KOPT-K1 (cell line): ENCODE measurements around the gene LRFN2.

Source experiments
- H3K27ac ChIP-seq: fragments of 200-600 bp; sonication (generic); 2 replicates; pipeline ENCODE4 v1.5.1; 2016; ENCODE audit warnings: antibody characterized with exemption, mild to moderate bottlenecking, low read depth, low read length; ENCODE audit not compliant: poor library complexity, severe bottlenecking
- H3K36me3 ChIP-seq: fragments of 200-600 bp; sonication (generic); 2 replicates; pipeline ENCODE4 v1.5.1; 2017; ENCODE audit warnings: antibody characterized with exemption, mild to moderate bottlenecking, low read length, moderate library complexity; ENCODE audit not compliant: insufficient read depth
- H3K9me3 ChIP-seq: fragments of 200-600 bp; sonication (generic); 2 replicates; pipeline ENCODE4 v1.5.1; 2017; ENCODE audit warnings: antibody characterized with exemption, low read length, mild to moderate bottlenecking; ENCODE audit not compliant: insufficient read depth, poor library complexity, severe bottlenecking

Gene LRFN2

GRCh38 chr6:40414617-40415016 is 172.5 kb downstream of the LRFN2 start:
- no peaks in the 10 kb centered on the region for H3K36me3 ChIP-seq
- no peaks in the 10 kb centered on the region for H3K9me3 ChIP-seq
- no peak overlapping the region for H3K27ac ChIP-seq

GRCh38 chr6:40413239-40413638 is 173.9 kb downstream of the LRFN2 start:
- Histone ChIP-seq H3K27ac (no peak overlapping the region), H3K9me3 (no peaks in the 10 kb centered on the region), H3K36me3 (no peaks in the 10 kb centered on the region)

GRCh38 chr6:40411881-40412280 is 175.3 kb downstream of the LRFN2 start:
- Histone ChIP-seq H3K27ac (no peak overlapping the region), H3K9me3 (no peaks in the 10 kb centered on the region), H3K36me3 (no peaks in the 10 kb centered on the region)

- Histone ChIP-seq H3K36me3 (no peaks in the 10 kb centered on the region), H3K27ac (no peak overlapping the region), H3K9me3 (no peaks in the 10 kb centered on the region)
Measured at GRCh38 chr6:40410821-40411220, 176.3 kb downstream of the LRFN2 start.

GRCh38 chr6:40409716-40410397 is 177.3 kb downstream of the LRFN2 start:
- Histone ChIP-seq H3K9me3 (no peaks in the 10 kb centered on the region), H3K27ac (no peak overlapping the region), H3K36me3 (no peaks in the 10 kb centered on the region)

GRCh38 chr6:40408786-40409542 is 178.2 kb downstream of the LRFN2 start:
- no peak overlapping the region for H3K27ac ChIP-seq
- no peaks in the 10 kb centered on the region for H3K36me3 ChIP-seq
- H3K9me3 ChIP-seq = no peaks in the 10 kb centered on the region

GRCh38 chr6:40407239-40407638 is 179.9 kb downstream of the LRFN2 start:
- Histone ChIP-seq H3K9me3 (no peaks in the 10 kb centered on the region), H3K36me3 (no peaks in the 10 kb centered on the region), H3K27ac (no peak overlapping the region)

GRCh38 chr6:40406175-40406574 is 181.0 kb downstream of the LRFN2 start:
- Histone ChIP-seq H3K36me3 (no peaks in the 10 kb centered on the region), H3K9me3 (no peaks in the 10 kb centered on the region), H3K27ac (no peak overlapping the region)

- H3K36me3 ChIP-seq = no peaks in the 10 kb centered on the region
Measured at GRCh38 chr6:40400738-40401137, 186.4 kb downstream of the LRFN2 start.

GRCh38 chr6:40399888-40400457 is 187.2 kb downstream of the LRFN2 start:
- H3K36me3 ChIP-seq = no peaks in the 10 kb centered on the region
- no peak overlapping the region for H3K27ac ChIP-seq
- H3K9me3 ChIP-seq = no peaks in the 10 kb centered on the region

More at GRCh38 chr6:40400738-40401137, 186.4 kb downstream of the LRFN2 start:
- no peaks in the 10 kb centered on the region for H3K9me3 ChIP-seq
- no peak overlapping the region for H3K27ac ChIP-seq

- H3K9me3 ChIP-seq = no peaks in the 10 kb centered on the region
- no peaks in the 10 kb centered on the region for H3K36me3 ChIP-seq
- no peak overlapping the region for H3K27ac ChIP-seq
Measured at GRCh38 chr6:40398810-40399477, 188.2 kb downstream of the LRFN2 start.

GRCh38 chr6:40398034-40398691 is 189.0 kb downstream of the LRFN2 start:
- Histone ChIP-seq H3K9me3 (no peaks in the 10 kb centered on the region), H3K27ac (no peak overlapping the region), H3K36me3 (no peaks in the 10 kb centered on the region)

- Histone ChIP-seq H3K36me3 (no peaks in the 10 kb centered on the region), H3K27ac (no peak overlapping the region), H3K9me3 (no peaks in the 10 kb centered on the region)
Measured at GRCh38 chr6:40397287-40398033, 189.7 kb downstream of the LRFN2 start.

GRCh38 chr6:40395698-40396076 is 191.5 kb downstream of the LRFN2 start:
- Histone ChIP-seq H3K36me3 (no peaks in the 10 kb centered on the region), H3K9me3 (no peaks in the 10 kb centered on the region), H3K27ac (no peak overlapping the region)
